ENCODE results near the gene ATP1A2.

ATP1A2 gene

DNA sequence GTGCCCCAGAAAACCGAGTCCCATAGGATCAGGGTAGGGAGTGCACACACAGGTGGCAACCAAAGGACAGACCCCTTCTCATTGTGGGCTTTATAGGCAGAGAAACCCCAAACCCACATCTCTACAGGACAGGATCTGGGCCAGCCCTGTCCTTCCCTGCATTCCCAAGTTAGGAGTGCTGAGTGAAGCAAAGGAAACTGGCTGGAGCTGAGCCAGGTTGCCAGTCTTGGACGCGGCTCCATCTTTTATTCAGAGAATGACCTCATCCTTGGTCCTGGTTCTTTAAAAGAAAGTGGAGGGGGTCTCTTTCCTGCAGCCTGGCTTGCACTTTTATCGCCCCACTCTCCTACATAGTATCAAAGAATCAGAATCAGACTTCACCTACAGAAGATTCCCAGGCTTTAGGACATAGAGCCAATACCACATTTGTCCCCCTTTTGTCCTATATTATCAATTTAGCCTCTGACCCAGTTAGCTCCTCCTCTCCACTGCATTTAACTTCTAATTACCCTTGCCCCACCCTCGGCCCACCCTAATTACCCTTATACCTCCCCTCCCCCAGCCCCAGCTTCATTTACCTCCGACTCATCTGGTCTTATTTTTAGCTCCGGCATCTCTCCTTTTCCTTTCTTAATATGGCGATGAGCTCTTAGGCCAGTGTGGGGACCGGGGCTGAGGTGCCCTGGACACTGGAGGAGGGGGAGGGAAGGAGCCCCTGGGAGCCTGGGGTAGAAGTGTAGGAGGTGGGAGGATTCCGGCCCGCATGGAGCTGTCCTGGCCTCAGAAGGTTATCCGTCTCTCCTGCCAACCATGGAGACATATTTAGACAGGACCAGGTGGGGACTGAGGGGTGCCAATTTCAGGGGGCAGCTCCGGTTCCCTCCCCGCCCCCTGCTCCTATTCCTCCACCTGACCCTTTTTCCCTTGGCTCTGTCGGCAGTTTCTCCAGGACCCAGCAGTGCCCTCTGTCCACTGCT lies 74.4 kb downstream of the ATP1A2 start, which contains the start of gene CASQ1:
Gene CASQ1 (plus strand): TSS at position 927 of the 977 bp plus-strand sequence. CDS start 177 bp downstream, outside the sequence.
- POLR2A ChIA-PET: interaction anchor here (0.6 kb wide), 1 partner anchor 71 kb away, joined by 7 read pairs; no protein-coding TSS in a partner anchor

DNA sequence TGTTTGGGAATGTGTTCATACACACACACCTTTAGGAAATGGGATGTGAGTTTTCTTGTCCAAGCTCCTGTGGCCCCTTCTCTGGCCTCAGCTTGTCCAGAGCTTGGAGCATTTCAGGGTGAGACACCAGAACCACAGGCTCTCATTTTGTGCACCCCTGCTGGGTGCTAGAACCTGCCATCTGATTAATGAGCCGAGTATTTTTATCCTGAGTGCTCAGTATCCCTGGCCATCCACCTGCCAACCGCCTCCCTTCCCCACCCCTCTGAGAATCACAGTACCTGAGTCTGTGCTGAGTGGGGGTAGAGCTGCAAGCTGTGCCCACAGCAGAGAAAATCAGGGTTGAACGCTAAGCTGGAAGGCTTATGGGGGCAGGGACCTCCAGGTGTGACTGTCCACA lies 76.2 kb downstream of the ATP1A2 start:
- ChIA-PET CTCF (interaction anchor here (0.8 to 8.5 kb wide), 19 partner anchors 10 to 185 kb away, joined by 3 to 214 read pairs (median 4); partner anchors contain the start of gene PEA15), POLR2A (no interaction called here)
- TF ChIP-seq, protein P1, sequence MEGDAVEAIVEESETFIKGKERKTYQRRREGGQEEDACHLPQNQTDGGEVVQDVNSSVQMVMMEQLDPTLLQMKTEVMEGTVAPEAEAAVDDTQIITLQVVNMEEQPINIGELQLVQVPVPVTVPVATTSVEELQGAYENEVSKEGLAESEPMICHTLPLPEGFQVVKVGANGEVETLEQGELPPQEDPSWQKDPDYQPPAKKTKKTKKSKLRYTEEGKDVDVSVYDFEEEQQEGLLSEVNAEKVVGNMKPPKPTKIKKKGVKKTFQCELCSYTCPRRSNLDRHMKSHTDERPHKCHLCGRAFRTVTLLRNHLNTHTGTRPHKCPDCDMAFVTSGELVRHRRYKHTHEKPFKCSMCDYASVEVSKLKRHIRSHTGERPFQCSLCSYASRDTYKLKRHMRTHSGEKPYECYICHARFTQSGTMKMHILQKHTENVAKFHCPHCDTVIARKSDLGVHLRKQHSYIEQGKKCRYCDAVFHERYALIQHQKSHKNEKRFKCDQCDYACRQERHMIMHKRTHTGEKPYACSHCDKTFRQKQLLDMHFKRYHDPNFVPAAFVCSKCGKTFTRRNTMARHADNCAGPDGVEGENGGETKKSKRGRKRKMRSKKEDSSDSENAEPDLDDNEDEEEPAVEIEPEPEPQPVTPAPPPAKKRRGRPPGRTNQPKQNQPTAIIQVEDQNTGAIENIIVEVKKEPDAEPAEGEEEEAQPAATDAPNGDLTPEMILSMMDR (IDR thresholded peaks at IDR 0.05; ENCODE audit: insufficient read depth, low read length, missing control alignments): no peak
- H3K4me3 ChIP-seq (ENCODE audit: low read depth, low read length): no peak overlapping the region
- DNase-seq (ENCODE audit: low read depth, low spot score): no peak

More for the DNA sequence above, 74.4 kb downstream of the ATP1A2 start, which contains the start of gene CASQ1:
- no peak within 1 kb of the TSS for H3K4me3 ChIP-seq (ENCODE audit: low read depth, low read length)
- no peak for DNase-seq (ENCODE audit: low read depth, low spot score)
- CTCF ChIA-PET: interaction anchor here (0.9 to 8.5 kb wide), 14 partner anchors 9 to 187 kb away, joined by 3 to 214 read pairs (median 28); partner anchors contain the start of gene PEA15
- TF ChIP-seq, protein P1 (IDR thresholded peaks at IDR 0.05; ENCODE audit: insufficient read depth, low read length, missing control alignments): no peak

DNA sequence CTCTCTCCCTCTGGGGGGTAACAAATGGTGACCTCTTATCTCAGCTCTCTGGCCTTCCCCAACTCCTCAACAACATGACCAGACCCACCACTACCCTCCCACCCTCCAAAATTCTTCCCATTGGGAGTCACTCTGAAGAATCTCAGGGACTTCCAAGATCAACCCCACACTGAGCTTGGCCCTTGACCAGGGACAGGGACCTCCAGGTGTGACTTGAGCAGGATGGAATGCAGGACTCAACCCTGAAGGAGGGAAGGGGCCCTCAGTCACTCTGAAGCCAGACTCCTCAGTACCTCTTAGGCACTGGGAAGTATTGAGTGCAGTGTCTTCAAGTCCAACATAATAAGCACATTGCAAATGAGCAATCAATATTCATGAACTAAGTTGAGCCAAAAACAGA lies 76.7 kb downstream of the ATP1A2 start:
- CTCF ChIA-PET: interaction anchor here (0.9 to 8.5 kb wide), 19 partner anchors 11 to 185 kb away, joined by 3 to 214 read pairs (median 10); partner anchors contain the start of genes DCAF8 and PEA15
- DNase-seq (ENCODE audit: low read depth, low spot score): no peak
- POLR2A ChIA-PET: interaction anchor here (1.6 kb wide), 1 partner anchor 28 kb away, joined by 10 read pairs; no protein-coding TSS in a partner anchor
- H3K4me3 ChIP-seq (ENCODE audit: low read depth, low read length): no peak overlapping the region
- TF ChIP-seq, protein P1 (IDR thresholded peaks at IDR 0.05; ENCODE audit: insufficient read depth, low read length, missing control alignments): no peak

All from AG04449 (cell line).